ENCODE measurements around the gene SF3B3. TPM values are rescaled to one million over a fixed set of nuclear protein-coding genes. Genes with fewer than 3 reads are reported as not detected.
"Not testable (repeated sequence)": the region's sequence is repeated elsewhere in the genome, so short reads cannot be mapped to it uniquely, and the experiment has no call there.

Gene SF3B3
- total RNA-seq, 2 donors from 2014 or later: 94.6 to 123 TPM

DNA sequence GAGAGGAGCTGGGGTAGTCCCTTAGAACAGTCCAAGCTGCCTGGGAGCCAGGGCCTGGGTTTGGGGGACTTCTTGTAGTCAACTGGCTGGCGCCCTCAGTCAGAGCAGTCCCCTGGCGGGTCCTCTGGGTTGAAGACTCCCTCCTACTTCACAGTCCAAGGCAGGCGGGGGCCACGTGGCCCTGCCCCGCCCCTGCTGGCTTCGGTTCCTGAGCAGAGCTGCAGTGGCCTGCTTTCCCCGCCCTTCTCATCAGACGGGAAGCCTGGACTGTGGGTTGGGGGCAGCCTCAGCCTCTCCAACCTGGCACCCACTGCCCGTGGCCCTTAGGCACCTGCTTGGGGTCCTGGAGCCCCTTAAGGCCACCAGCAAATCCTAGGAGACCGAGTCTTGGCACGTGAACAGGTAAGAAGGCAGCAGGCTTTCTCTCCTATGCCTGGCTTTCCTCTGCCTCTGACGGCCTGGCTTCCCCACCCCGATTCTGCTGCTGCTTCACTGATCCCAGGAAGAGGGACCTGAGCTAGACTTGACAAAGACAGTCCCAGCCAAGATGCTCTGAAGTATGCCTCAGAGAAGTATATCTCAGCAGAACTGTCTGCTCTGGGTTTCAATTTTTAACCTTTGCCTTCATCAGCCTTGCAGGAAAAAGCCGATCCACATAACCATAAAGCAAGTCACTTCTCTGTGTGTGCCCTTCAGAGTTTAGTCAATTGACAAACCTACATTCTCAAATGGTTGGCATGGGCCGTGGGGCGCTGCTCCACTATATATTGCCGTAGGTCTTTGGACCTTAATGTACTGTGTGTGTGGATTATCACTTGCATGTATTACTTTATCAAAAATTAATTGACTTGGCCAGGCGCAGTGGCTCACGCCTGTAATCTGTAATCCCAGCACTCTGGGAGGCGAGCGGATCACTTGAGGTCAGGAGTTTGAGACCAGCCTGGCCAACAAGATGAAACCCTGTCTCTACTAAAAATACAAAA lies 56.3 kb downstream of the SF3B3 start:
- Histone ChIP-seq H3K9me3 (no peaks in the 10 kb centered on the region), H3K36me3 (no peaks in the 10 kb centered on the region), H3K27ac (peak overlapping the region; percentile 14 to 58), H3K27me3 (replicated peaks; ENCODE audit: insufficient read depth) (no peaks in the 10 kb centered on the region), H3K4me3 (peak overlapping the region; percentile 68), H3K4me1 (ENCODE audit: control insufficient read depth in 1 of 2, low read depth in 2 of 2) (peaks cover 22 to 51% of the 10 kb centered on the region in 2 donors)
- TF ChIP-seq CTCF (IDR thresholded peaks at IDR 0.05): no peak
- DNase-seq (ENCODE audit: low spot score): no peak
- no peak for ATAC-seq (ENCODE audit: insufficient number of reproducible peaks, low FRiP score, low read depth)

DNA sequence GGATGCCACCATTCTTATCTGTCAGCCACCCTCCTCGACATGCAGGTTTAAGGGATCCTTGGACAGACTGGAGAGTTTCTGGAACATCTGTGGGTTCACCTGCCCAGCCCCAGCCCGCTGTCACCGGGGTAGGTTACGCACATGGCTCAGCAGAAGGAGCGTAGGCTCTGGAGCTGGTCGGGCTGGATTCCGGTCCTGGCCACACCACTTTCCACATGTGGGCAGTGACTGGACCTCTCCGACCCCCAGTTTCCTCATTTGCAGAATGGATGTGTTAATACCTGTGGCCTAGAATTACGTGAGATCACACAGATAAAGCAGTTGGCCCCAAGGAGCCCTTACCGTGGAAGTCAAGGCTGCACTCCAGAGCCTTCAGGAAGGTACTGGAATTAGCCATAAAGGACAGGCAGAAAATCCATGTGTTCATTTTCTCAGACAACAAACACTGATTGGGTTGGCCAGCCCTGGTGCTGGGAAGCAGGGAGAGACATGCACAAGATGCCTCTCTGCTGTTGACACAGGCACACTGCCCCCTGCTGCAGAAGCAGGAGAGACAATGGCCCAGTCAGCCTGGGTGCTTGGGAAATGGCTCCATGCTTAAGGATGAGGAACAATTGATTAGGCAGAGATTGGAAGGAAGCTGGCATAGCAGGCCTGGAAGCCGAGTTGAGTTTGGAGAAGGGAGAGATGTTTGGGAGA lies 58.8 kb downstream of the SF3B3 start:
- H3K36me3 ChIP-seq: no peaks in the 10 kb centered on the region
- no peaks in the 10 kb centered on the region for H3K9me3 ChIP-seq
- ATAC-seq (ENCODE audit: insufficient number of reproducible peaks, low FRiP score, low read depth) (no peak), DNase-seq (ENCODE audit: low spot score) (no peak)
- peaks cover 10 to 29% of the 10 kb centered on the region in 2 donors for H3K4me1 ChIP-seq (ENCODE audit: control insufficient read depth in 1 of 2, low read depth in 2 of 2)
- no peak overlapping the region for H3K4me3 ChIP-seq
- no peak for TF ChIP-seq CTCF (IDR thresholded peaks at IDR 0.05)
- peak overlapping the region in 1 of 2 donors; percentile 39 for H3K27ac ChIP-seq
- H3K27me3 ChIP-seq (replicated peaks; ENCODE audit: insufficient read depth): no peaks in the 10 kb centered on the region

DNA sequence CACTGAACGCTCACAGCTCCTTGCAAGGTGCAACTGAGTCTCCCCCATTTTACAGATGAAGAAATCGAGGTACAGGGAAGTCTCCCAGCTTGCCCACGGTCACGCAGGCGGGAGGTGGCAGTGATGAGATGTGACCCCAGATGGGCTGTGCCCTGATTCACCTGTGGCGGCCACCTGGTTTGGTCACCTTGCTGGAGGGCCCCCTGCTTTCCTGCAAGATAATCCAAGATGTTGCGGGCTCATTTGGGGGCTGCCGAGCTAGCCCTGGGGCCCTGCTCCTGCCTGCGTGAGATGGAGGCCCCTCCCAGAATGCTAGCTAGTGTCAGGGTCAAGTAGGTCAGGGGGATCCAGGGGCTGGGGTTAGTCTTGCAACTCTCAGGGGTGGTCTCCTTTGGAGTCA lies 63.1 kb downstream of the SF3B3 start:
- Histone ChIP-seq H3K4me3 (no peak overlapping the region), H3K27me3 (replicated peaks; ENCODE audit: insufficient read depth) (no peaks in the 10 kb centered on the region), H3K27ac (no peak overlapping the region)

DNA sequence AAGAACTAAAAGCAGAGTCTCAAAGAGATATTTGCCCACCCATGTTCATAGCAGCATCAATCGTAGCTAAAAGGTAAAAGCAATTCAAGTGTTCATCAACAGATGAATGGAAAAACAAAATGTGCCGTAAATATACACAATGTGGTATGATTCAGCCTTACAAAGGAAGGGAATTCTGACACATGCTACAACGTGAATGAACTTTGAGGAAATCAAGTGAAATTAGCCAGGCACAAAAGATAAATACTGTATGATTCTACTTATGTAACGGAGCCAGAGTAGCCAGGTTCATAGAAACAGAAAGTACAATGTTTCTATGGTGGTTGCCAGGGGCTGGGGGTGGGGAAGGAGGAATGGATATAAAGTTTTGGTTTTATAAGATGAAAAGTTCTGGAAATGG lies 64.9 kb downstream of the SF3B3 start:
- Histone ChIP-seq H3K36me3 (no peaks in the 10 kb centered on the region), H3K27ac (peak overlapping the region; percentile 85 to 94), H3K9me3 (no peaks in the 10 kb centered on the region), H3K4me3 (peak overlapping the region; percentile 27), H3K27me3 (replicated peaks; ENCODE audit: insufficient read depth) (no peaks in the 10 kb centered on the region), H3K4me1 (ENCODE audit: control insufficient read depth in 1 of 2, low read depth in 2 of 2) (peaks cover 47 to 55% of the 10 kb centered on the region in 2 donors)
- no peak for TF ChIP-seq CTCF (IDR thresholded peaks at IDR 0.05)
- ATAC-seq (ENCODE audit: insufficient number of reproducible peaks, low FRiP score, low read depth): no peak
- DNase-seq (ENCODE audit: low spot score): no peak

More for the DNA sequence above, 63.1 kb downstream of the SF3B3 start:
- Histone ChIP-seq H3K4me1 (ENCODE audit: control insufficient read depth in 1 of 2, low read depth in 2 of 2) (peaks cover 34 to 40% of the 10 kb centered on the region in 2 donors), H3K36me3 (no peaks in the 10 kb centered on the region), H3K9me3 (no peaks in the 10 kb centered on the region)
- TF ChIP-seq CTCF (IDR thresholded peaks at IDR 0.05): no peak
- DNase-seq (ENCODE audit: low spot score) (no peak), ATAC-seq (ENCODE audit: insufficient number of reproducible peaks, low FRiP score, low read depth) (no peak)

GRCh38 chr16:70589416-70589815 lies 65.8 kb downstream of the SF3B3 start:
- peaks cover 47 to 60% of the 10 kb centered on the region in 2 donors for H3K4me1 ChIP-seq (ENCODE audit: control insufficient read depth in 1 of 2, low read depth in 2 of 2)
- not testable (repeated sequence) for H3K4me3 ChIP-seq; H3K9me3 ChIP-seq; H3K27me3 ChIP-seq (replicated peaks; ENCODE audit: insufficient read depth); DNase-seq (ENCODE audit: low spot score); ATAC-seq (ENCODE audit: insufficient number of reproducible peaks, low FRiP score, low read depth); H3K36me3 ChIP-seq
- peak overlapping the region; percentile 85 to 94 for H3K27ac ChIP-seq

Measured in thoracic aorta (tissue), 2 donors.